Retinal pigment epithelial cell (primary cell): ENCODE results near the gene PSMA4.

Experiments
- DNase-seq: peaks from one replicate; pipeline ENCODE4 v3.0.0-alpha.2; 2010; ENCODE audit warnings: low read depth
- H3K4me3 ChIP-seq: 2 replicates; pipeline ENCODE4 v1.5.1; 2011; ENCODE audit warnings: mild to moderate bottlenecking, low read length, control low read depth, moderate library complexity
- TF ChIP-seq, protein P1 (sequence below): conservative IDR thresholded peaks from 2 replicates; pipeline ENCODE4 v1.5.1; 2011; ENCODE audit warnings: low read depth, low read length, control low read depth, inconsistent platforms

Gene PSMA4

DNA sequence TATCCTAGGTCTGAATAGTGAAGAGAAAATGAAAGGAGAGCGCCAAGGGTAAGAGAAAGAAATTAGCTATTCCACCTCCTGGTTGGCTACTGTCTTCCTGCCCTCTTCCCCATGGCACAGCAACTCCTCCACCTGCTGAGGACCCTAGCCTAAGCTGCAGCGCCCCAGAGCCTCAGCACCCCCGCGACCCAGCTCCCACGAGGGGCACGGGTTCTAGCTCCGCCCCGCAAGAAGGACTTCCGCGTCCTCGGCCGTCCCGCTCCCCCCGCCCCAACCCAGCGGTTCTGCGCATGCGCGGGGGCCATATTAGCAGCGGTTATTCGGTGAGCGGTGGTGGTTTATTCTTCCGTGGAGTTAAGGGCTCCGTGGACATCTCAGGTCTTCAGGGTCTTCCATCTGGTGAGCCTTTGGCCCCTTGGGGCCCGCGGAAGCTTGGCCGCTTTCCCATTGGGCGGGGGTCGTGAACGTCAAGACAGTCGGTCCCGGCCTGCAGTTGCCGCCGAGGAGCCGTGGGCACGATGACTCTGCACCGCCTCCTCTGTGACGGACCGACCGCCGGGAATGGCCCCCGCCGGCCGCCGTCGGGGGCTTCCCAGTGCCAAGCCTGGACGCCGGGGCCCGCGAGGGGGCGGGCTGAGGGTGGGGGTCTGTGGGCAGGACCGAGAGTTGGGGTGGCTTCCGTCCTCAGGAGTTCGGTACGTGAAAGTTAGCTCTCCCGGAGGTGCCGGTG lies at the start of gene PSMA4:
Gene PSMA4, plus strand, starts transcription at position 304 of the 730 bp plus-strand sequence. CDS start 1,484 bp downstream, outside the sequence.
- TF ChIP-seq, protein P1, sequence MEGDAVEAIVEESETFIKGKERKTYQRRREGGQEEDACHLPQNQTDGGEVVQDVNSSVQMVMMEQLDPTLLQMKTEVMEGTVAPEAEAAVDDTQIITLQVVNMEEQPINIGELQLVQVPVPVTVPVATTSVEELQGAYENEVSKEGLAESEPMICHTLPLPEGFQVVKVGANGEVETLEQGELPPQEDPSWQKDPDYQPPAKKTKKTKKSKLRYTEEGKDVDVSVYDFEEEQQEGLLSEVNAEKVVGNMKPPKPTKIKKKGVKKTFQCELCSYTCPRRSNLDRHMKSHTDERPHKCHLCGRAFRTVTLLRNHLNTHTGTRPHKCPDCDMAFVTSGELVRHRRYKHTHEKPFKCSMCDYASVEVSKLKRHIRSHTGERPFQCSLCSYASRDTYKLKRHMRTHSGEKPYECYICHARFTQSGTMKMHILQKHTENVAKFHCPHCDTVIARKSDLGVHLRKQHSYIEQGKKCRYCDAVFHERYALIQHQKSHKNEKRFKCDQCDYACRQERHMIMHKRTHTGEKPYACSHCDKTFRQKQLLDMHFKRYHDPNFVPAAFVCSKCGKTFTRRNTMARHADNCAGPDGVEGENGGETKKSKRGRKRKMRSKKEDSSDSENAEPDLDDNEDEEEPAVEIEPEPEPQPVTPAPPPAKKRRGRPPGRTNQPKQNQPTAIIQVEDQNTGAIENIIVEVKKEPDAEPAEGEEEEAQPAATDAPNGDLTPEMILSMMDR = no peak
- DNase-seq = peak; percentile 23

DNA sequence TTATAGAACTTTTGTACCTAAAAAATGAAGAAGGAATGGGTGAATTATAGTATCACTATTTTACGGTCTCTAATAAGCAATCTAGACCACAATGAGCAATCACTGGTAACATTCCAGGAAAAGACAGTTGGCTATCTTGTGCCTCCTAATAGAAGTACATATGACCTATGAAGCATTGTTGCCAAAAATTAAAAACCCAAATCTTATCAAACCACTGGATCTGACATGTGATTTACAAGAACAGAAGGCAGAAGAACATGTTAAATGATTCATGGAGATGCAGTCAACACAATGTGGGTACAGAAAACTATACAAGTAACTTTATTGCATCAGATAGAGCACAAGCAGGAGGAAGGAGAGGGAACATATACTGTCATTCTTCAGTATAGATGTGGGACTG lies 47.4 kb upstream of the PSMA4 start:
- no peak overlapping the region for H3K4me3 ChIP-seq
- TF ChIP-seq, protein P1 = no peak
- no peak for DNase-seq

More for the DNA sequence above, at the start of gene PSMA4:
- peak within 1 kb of the TSS; percentile 98 for H3K4me3 ChIP-seq

GRCh38 chr15:78501857-78502256 lies 38.4 kb upstream of the PSMA4 start:
- H3K4me3 ChIP-seq = no peak overlapping the region
- TF ChIP-seq, protein P1 = no peak
- no peak for DNase-seq

DNA sequence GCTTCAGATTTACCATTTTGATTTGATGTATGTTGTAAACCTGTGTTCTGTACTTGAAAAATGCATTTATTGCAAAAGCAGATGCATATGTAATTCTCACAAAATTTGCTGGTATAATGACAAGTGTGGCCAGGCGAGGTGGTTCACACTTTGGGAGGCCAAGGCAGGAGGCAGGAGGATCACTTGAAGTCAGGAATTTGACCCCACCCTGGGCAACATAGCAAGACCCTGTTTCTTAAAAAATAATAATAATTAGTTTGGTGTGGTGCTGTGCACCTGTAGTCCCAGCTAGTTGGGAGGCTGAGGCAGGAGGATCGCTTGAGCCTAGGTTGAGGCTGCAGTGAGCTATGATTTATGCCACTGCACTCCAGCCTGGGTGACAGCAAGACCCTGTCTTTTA lies 37.6 kb upstream of the PSMA4 start:
- H3K4me3 ChIP-seq = no peak overlapping the region
- TF ChIP-seq, protein P1 = no peak
- DNase-seq = no peak

- peak; percentile 94 for DNase-seq
- H3K4me3 ChIP-seq = peak within 1 kb of the TSS; percentile 83
- TF ChIP-seq, protein P1 = no peak
These were observed 33.0 kb upstream of the PSMA4 start, which contains the start of gene HYKK for GRCh38 chr15:78506971-78507830. TSS of gene HYKK (plus strand) at chr15:78507577. CDS start at chr15:78513089, 5,512 bp downstream.

- TF ChIP-seq, protein P1 = no peak
- DNase-seq = no peak
- peak overlapping the region; percentile 83 for H3K4me3 ChIP-seq
These were observed 32.4 kb upstream of the PSMA4 start for GRCh38 chr15:78507831-78508160.
